ENCODE data around the gene VPS26A. TPM values are rescaled to one million over a fixed set of nuclear protein-coding genes. Genes with fewer than 3 reads are reported as not detected.

The VPS26A gene
- total RNA-seq, 2 donors from 2014 or later, result 28.7 to 36.7 TPM

Other genes with a start within 250 kb of the VPS26A start
- gene DDX50, start 222.9 kb upstream of the VPS26A start, total RNA-seq, result 10 to 100 TPM; 37.6 to 40.8 TPM
- gene DDX21, start 168.0 kb upstream of the VPS26A start, total RNA-seq, result 100 to 1,000 TPM; 130 to 134 TPM
- 1 to 10 TPM; 4.6 to 5.5 TPM for gene KIFBP, start 135.4 kb upstream of the VPS26A start, total RNA-seq
- 100 to 1,000 TPM; 382 to 467 TPM for gene SRGN, start 36.1 kb upstream of the VPS26A start, total RNA-seq
- gene SUPV3L1, start 56.1 kb downstream of the VPS26A start, total RNA-seq, result 10 to 100 TPM; 42.2 to 64.1 TPM
- gene HKDC1, start 96.2 kb downstream of the VPS26A start, total RNA-seq, result 1 to 10 TPM; 1.7 to 8.2 TPM
- 100 to 1,000 TPM in 1 of 2 donors, 10 to 100 TPM in 1; 91.0 to 104 TPM for gene HK1, start 154.3 kb downstream of the VPS26A start, total RNA-seq

All from T-helper 17 cell (primary cell).